LNCaP clone FGC (cell line): ENCODE measurements around the gene LCN1.
"Not testable (repeated sequence)": the region's sequence is repeated elsewhere in the genome, so short reads cannot be mapped to it uniquely, and the experiment has no call there.

Experiments used
- DNase-seq: peaks from one replicate; pipeline ENCODE4 v3.0.0-alpha.2; 2011; ENCODE audit warnings: low read depth
- H3K4me3 ChIP-seq: 2 replicates; pipeline ENCODE4 v1.5.1; 2011; ENCODE audit warnings: mild to moderate bottlenecking, low read depth, low read length, control low read depth
- CTCF ChIP-seq: IDR thresholded peaks from 2 replicates; pipeline ENCODE4 v1.5.1; 2012; ENCODE audit warnings: mild to moderate bottlenecking; ENCODE audit not compliant: control insufficient read depth, insufficient read depth; ENCODE audit errors: extremely low read depth

LCN1 gene

GRCh38 chr9:135513351-135513846 is 7.8 kb upstream of the LCN1 start:
- H3K4me3 ChIP-seq: no peak overlapping the region
- no peak for TF ChIP-seq CTCF
- no peak for DNase-seq

GRCh38 chr9:135513906-135514305 is 7.3 kb upstream of the LCN1 start:
- not testable (repeated sequence) for H3K4me3 ChIP-seq, DNase-seq

GRCh38 chr9:135514342-135515082 is 6.7 kb upstream of the LCN1 start:
- no peak overlapping the region for H3K4me3 ChIP-seq
- DNase-seq: no peak
- TF ChIP-seq CTCF: no peak

- H3K4me3 ChIP-seq: no peak overlapping the region
- TF ChIP-seq CTCF: no peak
- DNase-seq: no peak
Observed at GRCh38 chr9:135515083-135515951, 5.9 kb upstream of the LCN1 start.

GRCh38 chr9:135516132-135516860 is 4.9 kb upstream of the LCN1 start:
- no peak for DNase-seq
- H3K4me3 ChIP-seq: no peak overlapping the region
- TF ChIP-seq CTCF: no peak

GRCh38 chr9:135517407-135517822 is 3.8 kb upstream of the LCN1 start:
- no peak overlapping the region for H3K4me3 ChIP-seq
- DNase-seq: no peak
- TF ChIP-seq CTCF: no peak

- H3K4me3 ChIP-seq: no peak overlapping the region
- DNase-seq: no peak
- no peak for TF ChIP-seq CTCF
Observed at GRCh38 chr9:135519179-135519971, 1.9 kb upstream of the LCN1 start.
